ENCODE data around the gene CCDC85B. TPM values are rescaled to one million over a fixed set of nuclear protein-coding genes. Genes with fewer than 3 reads are reported as not detected.

CCDC85B gene
- polyA plus RNA-seq, 3 donors: 10.6 to 20.8 (median 13.6) TPM

DNA sequence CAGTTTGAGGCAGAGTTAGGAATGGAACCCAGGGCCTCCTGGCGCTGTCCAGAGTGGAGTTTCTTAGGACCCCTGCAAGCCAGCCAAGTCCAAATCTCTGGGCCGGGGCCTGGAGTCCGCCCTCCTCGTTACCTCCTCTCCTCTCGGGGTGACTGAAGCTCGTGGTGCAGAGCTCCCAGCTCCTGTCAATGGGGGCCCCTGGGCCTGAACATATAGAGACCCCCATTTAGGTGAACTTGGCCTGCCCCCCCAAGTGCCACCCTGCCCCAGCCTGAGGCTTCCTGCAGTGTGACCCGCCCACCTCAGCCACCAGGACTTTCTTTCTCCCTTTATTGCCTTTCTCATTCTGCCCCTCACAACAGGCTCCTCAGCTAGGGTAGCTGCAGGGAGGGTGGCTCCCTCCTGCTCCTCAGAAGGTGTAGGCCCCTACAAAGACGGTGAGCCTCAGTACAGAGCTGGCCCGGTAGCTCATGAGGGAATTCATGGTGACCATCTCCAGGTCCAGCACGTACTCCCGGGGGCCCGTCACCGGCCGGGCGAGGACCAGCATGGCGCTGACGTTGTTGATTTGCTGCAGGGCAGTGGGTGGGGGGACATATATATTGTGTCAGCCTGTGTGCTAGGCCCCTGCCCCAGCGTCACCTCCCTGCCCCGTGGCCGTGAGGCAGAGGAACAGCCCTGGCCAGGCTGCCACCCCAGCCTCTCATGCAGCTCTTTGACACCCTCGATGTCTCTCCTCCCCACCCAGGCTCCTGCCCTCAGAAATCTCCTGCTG lies 23.8 kb upstream of the CCDC85B start:
- no peak for DNase-seq

DNA sequence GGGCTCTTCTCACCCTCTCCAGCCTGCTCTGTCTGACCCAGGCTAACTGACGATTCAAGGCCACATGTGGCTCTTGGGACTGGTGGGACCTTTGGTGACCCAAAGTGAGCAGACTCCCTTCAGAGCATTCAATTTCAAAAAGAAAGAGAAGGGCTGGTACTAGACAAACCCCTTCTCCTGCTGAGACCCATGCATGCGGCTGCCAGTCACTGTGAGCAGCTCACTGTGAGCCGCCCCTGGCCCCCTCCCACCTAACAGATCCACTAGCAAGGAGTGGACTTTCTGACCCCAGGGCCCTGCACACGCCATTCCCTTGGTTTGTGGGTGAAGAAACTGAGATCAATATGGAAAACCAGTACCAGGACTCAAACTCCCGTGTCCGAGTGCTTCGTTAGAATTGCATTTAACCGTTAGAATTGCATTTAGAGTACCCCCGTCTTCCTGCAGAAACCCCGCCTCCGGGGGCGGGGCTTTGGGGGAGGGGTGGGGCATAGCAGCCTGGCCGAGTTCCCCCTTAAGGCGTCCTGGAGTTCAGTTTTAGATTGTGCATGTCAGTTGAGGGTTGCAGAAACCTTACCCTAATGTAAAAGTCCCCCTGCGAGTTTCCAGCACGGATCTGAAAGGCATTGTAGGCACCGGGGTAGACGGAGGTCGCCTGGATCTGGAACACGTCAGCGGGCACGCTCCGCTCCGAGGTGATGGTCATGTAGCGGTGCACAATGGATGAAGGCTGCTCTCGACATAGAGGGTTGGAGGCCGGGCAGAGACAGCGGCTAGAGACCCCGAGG lies 23.0 kb upstream of the CCDC85B start:
- DNase-seq: no peak

DNA sequence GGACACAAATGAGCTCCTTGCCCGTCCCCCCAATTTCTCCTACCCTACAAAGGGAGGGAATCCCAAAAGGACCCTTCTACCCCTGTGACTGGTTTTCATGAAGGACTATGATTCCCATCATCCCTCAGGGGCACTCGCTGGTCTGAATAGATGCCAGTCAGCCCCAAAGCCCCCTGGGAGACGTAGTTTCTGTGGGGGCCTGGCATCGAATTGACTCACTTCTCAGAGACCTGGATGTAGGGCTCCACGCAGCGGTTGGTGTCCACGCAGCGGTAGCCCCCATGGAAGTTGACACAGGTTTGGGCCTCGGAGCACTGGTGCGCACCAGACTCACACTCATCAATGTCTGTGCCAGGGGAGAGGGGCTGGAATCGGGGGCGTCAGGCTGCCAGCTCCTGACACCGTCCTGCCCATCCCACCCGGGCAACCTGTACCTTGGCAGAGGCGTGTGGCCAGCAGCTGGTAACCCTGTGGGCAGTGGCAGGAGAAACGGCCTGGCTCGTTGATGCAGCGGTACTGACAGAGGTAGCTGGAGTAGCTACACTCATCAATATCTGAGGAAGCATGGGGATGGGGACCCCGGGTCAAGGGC lies 22.3 kb upstream of the CCDC85B start:
- DNase-seq: no peak

DNA sequence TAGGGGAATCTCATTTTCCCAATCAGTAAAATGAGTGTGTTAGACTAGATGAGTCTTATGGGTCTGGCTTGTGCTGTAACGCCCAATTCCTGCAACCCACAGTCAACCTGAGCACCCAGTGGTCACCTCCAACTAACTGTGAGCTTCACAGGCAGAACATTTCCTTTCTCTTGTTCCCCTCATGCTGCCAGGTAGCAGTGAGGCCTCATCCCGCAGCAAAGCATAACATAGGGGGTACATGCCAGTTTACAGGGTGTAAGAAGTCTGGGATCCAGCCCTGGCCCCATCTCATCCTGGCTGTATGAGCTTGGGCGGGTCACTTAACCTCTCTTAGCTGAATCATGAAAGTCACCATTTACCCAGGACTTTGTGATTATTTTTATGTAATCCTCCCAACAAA lies 21.6 kb upstream of the CCDC85B start:
- no peak for DNase-seq

DNA sequence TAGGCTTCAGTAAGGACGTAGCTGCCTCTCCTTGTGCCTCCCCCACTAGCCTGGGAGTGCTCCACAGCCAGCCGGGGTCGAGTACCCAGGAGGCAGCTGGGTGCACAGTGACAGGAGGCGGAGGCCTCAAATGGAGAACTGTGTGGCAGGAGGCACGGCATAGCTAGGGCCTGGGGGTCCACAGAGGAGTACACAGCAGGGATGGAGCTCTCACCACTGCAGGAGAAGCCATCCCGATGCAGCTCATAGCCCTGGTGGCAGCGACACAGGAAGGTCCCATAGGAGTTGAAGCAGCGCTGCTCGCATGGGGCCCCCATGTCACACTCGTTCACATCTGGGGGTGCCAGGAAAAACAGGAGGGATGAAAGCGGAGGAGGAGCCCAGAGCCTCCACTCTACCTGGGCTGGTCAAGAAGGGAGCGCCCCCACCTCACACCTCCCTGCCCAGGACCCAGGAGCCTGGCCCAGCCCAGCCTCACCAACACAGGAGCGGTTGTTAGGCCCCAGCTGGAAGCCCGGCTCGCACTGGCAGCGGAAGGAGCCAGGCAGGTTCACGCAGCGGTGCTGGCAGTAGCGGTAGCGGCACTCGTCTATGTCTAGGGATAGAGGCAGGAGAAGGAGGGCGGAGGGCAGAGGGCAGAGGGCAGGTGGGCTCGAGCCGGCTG lies 20.7 kb upstream of the CCDC85B start:
- DNase-seq: no peak

DNA sequence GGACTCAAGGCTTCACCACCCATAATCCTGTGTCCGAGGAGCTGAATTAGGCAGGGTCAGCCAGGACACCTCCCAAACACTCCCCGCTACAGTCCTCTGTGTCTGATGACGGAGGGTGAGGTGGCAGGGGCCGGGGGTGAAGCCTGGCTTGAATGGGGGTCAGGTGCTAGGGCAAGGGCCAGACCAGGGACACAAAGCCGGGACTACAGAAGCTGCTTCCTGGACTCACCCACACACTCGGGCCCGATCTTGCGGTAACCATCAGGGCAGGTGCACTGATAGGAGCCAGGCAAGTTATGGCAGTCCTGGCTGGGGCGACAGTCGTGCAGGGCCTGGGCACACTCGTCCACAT lies 20.2 kb upstream of the CCDC85B start:
- no peak for DNase-seq

DNA sequence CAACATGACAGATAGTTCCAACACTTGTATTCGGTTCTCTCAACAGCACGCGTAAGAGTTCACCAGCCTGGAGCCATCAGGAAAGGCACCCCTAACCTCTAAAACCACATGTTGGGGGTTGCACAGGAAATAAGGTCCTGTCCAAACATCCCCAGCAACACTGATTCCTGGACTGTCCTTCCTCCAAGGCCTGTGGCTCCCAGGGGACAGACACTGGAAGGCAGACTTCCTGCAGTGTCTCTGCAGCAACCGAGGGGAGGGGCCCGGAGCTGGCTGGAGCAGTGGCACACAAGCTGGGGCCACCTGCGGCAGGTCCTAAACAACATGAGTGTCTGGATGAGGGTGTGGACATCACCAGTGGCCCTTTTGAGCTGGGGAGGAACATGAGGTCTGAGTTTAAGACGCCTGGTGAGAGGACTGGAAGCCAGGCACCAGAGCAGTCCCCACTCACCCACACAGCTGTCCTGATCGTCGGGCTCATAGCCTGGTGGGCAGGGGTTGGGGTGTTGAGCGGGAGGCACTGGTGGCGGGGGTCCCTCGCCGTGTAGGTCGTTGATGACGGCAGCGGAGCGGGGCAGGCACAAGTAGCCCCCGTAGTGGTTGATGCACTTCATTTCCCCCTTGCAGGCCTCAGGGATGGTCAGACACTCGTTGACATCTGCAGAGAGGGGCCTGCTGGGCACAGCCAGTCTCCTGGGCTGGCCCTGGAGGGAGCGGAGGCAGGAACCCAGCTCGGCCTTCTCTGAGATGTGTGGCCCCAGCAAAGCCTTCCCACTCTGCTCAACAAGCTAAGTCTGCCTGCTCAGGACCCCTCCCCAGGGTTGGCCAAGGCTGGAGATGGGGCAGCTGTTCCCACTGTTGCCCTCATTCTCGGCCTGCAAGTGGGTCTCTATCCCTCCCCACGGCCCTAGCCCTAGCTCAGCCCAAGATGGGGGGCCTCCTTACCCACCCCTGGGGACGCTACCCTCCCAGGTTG lies 19.5 kb upstream of the CCDC85B start:
- no peak for DNase-seq

DNA sequence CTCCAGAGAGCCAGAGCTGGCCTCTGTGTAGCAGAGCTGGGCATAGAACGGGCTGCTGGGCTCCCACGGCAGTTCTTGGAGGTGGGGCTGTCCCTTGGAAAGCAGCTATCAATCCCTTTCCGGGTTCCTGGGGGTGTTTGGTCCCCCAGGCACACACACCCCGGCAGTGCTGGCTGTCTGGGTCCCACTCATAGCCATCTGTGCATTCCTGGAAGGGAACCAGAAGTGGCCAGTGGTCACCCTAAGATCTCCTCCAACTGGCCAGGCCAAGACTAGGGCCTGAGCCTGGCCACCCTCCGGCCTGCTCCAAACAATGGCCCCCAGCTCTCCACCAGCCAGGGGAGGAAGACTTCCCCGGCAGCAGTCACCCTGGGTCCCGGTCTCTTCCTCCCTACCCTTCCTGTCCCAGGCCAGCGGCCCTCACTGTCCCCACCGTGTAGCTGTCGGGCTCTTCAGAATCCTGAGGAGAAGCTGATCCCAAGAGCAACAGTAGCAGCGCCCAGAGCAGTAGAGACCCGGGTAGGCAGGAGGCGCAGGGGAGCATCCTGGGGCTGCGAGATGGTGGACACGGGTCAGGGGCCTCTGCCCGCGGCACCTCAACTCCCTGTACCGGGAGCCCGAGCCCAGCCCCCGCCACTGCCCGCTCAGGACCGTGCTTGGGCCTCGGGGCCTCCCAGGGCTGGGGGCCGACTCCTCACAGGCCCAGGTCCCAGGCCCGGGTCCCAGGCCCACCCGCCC lies 18.5 kb upstream of the CCDC85B start:
- no peak for DNase-seq

DNA sequence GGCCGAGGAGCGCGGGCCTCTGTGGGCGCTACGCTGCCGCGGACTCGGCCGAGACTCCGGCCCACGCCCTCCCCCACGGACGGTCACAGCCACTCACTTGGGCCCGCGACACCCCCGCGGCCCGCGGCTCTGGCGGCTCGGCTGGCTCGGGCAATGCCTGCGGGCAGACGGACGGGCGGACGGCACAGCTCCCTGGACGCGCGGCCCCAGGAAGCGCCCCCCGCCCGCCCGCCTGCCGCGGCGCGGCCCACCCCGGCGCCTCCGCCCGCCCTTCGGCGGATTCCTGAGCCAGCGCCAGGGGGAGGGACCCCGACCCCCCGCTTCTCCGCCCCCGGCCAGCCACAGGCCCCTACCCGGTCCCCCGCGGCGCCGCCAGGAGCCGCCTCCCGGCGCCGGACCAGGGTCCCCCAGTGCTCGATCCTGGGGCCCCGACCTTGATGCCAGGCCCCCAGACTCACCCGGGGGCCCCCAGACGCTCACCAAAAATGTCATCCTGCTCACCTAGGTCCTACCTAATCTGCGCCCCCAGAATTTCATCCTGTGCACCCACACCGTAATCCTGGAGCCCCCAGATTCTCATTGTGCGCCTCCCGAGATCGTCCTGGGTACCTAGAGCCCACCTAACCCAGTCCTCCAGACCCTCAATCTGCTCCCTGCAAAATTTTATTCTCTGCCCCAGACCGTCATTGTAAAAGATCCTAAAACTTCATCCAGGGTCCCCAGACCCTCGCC lies 17.7 kb upstream of the CCDC85B start, which contains the start of gene EFEMP2:
TSS of gene EFEMP2 (minus strand) at position 215 of the 732 bp plus-strand sequence. CDS start 446 bp downstream, outside the sequence.
- DNase-seq: no peak

DNA sequence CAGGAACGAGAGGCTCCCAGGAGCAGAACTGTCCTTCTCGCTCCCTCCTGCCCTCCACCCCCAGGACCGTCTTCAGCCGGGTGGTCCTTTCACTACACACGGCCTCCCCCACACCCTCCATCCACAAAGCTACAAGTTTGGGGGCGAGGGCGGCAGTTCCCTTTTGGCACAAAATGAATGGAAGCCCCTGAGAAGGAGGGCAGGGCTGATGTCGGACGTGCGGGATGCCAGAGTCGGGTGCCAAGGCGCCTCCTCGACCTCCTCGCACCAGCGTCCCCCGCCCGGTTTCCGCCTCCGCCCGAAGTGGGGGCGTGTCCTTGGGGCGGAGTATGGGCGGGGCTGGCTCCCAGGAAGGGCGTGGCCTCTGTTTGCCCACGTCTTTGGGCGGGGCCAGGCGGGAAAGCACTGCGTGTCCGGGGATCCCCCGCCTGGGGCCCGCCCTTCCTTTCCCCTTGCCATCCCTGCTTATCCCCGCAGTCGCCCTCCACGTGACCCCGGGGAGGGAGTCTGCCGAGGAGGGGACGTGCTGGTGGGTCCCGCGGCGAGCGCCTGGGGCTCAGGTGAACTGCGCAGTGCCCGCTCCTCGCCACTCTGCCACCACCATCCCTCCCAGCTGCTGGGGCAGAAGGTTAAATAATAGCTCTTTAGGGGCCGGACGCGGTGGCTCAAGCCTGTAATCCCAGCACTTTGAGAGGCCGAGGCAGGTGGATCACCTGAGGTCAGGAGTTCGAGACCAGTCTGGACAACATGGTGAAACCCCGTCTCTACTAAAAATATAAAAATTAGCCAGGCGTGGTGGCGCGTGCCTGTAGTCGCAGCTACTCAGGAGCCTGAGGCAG lies 16.9 kb upstream of the CCDC85B start:
- DNase-seq: peak; percentile 91

DNA sequence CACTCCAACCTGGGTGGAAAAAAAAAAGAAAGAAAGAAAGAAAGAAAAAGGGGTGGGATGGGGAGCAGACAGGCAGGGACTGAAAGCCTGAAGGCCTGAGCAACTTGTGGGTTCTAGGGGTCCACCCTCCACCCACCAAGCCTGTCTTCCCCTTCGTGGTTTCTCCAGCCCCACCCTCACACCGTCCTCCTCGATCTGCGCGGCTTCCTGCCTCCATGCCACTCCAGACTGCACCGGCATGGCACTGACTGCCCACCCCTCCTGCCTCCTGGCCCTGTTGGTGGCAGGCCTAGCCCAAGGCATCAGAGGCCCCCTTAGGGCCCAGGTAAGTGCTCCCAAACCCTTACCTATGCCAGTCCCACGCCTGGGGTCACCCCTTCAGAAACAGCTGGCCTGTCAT lies 10.9 kb upstream of the CCDC85B start, which contains the start of gene CTSW:
TSS of gene CTSW (plus strand) at position 221 of the 400 bp plus-strand sequence. CDS start at position 239, 18 bp downstream.
- no peak for DNase-seq

DNA sequence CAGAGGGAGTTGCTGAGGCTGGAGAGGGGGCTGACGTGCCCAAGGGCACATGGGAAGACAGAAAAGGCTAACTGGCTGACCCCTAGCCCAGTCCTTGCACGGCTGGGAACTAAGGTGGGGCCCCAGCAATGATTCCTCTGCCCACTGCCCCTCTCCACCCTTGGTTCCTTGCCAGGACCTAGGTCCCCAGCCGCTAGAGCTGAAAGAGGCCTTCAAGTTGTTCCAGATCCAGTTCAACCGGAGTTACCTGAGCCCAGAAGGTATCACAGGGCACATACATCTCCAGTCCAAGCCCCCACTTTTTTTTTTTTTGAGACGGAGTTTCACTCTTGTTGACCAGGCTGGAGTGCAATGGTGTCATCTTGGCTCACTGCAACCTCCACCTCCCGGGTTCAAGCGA lies 10.4 kb upstream of the CCDC85B start:
- no peak for DNase-seq

DNA sequence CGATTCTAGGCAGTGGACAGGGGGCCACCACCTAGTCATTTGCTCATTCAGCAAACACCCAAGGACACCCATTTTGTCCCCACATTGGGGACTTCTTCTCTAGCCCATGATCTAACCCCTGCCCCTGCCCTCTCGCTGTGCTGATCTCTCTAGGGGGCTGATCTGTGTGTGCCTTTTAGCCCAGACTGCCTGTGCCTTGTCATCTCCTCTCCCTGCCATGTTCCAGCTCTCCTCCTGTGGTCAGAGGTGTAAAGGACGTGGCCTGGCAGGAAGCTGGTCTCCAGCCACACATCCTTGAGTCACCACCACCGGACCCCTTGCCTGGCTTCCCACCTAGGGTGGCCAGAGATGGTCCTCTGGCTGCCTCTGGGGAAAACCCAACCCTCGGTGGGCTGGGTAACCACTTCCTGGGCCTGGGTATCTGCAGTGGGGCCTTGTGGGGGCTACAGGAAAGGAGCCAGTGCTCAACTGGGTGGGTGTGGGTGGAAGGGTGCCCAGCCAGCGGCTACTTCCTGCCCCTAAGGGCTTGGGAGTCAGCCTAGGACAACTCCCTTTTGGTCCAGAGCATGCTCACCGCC lies 9.5 kb upstream of the CCDC85B start:
- DNase-seq: no peak

DNA sequence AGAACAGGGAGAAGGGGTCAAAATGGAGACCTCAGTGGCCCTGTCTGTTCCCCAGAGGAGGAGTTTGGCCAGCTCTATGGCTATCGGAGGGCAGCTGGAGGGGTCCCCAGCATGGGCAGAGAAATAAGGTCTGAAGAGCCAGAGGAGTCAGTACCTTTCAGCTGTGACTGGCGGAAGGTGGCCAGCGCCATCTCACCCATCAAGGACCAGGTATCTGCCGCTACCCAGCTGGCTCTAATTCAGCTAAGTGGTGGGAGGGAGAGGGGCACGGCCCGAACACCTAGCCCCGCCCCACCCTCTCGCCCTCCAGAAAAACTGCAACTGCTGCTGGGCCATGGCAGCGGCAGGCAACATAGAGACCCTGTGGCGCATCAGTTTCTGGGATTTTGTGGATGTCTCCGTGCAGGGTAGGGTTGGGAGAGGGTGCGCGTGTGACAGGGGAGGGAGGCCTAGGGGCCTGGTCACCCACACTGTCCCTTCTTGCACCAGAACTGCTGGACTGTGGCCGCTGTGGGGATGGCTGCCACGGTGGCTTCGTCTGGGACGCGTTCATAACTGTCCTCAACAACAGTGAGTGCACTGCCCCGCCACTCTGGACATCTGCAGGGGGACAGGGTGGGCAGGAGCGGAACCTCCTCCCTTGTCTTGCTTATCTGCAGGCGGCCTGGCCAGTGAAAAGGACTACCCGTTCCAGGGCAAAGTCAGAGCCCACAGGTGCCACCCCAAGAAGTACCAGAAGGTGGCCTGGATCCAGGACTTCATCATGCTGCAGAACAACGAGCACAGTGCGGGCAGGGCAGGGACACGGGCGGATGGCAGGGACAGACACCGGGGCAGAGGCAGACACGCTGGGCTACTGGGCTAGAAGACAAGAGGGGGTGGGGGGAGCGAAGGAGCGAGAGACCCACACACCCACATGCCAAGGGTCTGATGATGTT lies 8.1 kb upstream of the CCDC85B start:
- no peak for DNase-seq

DNA sequence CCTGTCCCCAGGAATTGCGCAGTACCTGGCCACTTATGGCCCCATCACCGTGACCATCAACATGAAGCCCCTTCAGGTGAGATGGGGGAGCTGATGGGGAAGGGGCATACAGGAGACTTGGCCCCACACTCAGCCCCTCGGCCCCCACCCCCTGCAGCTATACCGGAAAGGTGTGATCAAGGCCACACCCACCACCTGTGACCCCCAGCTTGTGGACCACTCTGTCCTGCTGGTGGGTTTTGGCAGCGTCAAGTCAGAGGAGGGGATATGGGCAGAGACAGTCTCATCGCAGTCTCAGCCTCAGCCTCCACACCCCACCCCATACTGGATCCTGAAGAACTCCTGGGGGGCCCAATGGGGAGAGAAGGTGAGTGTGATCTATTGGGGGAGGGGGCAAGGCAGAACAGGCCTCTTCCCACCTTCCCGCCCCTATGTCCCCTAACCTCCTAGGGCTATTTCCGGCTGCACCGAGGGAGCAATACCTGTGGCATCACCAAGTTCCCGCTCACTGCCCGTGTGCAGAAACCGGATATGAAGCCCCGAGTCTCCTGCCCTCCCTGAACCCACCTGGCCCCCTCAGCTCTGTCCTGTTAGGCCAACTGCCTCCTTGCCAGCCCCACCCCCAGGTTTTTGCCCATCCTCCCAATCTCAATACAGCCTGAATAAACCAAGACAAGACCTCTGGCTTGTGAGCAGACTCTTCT lies 7.3 kb upstream of the CCDC85B start:
- DNase-seq: no peak
